Measurements from ENCODE around the gene CCDC57.

CCDC57 gene

GRCh38 chr17:82112181-82112913 is 100.3 kb downstream of the CCDC57 start:
- no peak for DNase-seq

- DNase-seq = no peak
Measured at GRCh38 chr17:82110298-82110697, 102.3 kb downstream of the CCDC57 start.

- no peak for DNase-seq
Measured at GRCh38 chr17:82108961-82109475, 103.6 kb downstream of the CCDC57 start.

GRCh38 chr17:82108496-82108945 is 104.1 kb downstream of the CCDC57 start:
- no peak for DNase-seq

GRCh38 chr17:82108038-82108437 is 104.6 kb downstream of the CCDC57 start:
- DNase-seq = no peak

- no peak for DNase-seq
Measured at GRCh38 chr17:82107341-82107860, 105.2 kb downstream of the CCDC57 start.

- peak in 10 of 56 donors; percentile 14 to 55 (median 32) for DNase-seq
Measured at GRCh38 chr17:82106688-82107305, 105.8 kb downstream of the CCDC57 start.

GRCh38 chr17:82105882-82106687 is 106.6 kb downstream of the CCDC57 start:
- peak in 6 of 56 donors; percentile 19 to 57 (median 30) for DNase-seq

GRCh38 chr17:82105417-82105881 is 107.2 kb downstream of the CCDC57 start:
- DNase-seq = no peak

GRCh38 chr17:82104797-82105416 is 107.7 kb downstream of the CCDC57 start:
- no peak for DNase-seq

- peak in 29 of 56 donors; percentile 2 to 64 (median 39) for DNase-seq
Measured at GRCh38 chr17:82103553-82104451, 108.8 kb downstream of the CCDC57 start.

- peak in 16 of 56 donors; percentile 10 to 63 (median 27) for DNase-seq
Measured at GRCh38 chr17:82101767-82102679, 110.6 kb downstream of the CCDC57 start.

GRCh38 chr17:82101301-82101715 is 111.3 kb downstream of the CCDC57 start:
- DNase-seq = peak in 1 of 56 donors; percentile 22

- DNase-seq = no peak
Measured at GRCh38 chr17:82100502-82101298, 111.9 kb downstream of the CCDC57 start.

- peak in 8 of 56 donors; percentile 53 to 80 (median 72) for DNase-seq
Measured at GRCh38 chr17:82098939-82099763, 113.5 kb downstream of the CCDC57 start.

- peak in 55 of 56 donors; percentile 57 to 95 (median 88) for DNase-seq
Measured at GRCh38 chr17:82098169-82098938, 114.3 kb downstream of the CCDC57 start, which contains the start of gene FASN. FASN (minus strand) TSS chr17:82098236; CDS start chr17:82096445, 1,791 bp downstream.
